IPS-11a (cell line): ENCODE results near the gene APOBEC3H.
"Not testable (repeated sequence)": the region's sequence is repeated elsewhere in the genome, so short reads cannot be mapped to it uniquely, and the experiment has no call there.

Source experiments
- H3K4me3 ChIP-seq: one replicate; pipeline ENCODE4 v1.5.1; 2013; ENCODE audit warnings: low read depth, low read length, control low read depth

Gene APOBEC3H

DNA sequence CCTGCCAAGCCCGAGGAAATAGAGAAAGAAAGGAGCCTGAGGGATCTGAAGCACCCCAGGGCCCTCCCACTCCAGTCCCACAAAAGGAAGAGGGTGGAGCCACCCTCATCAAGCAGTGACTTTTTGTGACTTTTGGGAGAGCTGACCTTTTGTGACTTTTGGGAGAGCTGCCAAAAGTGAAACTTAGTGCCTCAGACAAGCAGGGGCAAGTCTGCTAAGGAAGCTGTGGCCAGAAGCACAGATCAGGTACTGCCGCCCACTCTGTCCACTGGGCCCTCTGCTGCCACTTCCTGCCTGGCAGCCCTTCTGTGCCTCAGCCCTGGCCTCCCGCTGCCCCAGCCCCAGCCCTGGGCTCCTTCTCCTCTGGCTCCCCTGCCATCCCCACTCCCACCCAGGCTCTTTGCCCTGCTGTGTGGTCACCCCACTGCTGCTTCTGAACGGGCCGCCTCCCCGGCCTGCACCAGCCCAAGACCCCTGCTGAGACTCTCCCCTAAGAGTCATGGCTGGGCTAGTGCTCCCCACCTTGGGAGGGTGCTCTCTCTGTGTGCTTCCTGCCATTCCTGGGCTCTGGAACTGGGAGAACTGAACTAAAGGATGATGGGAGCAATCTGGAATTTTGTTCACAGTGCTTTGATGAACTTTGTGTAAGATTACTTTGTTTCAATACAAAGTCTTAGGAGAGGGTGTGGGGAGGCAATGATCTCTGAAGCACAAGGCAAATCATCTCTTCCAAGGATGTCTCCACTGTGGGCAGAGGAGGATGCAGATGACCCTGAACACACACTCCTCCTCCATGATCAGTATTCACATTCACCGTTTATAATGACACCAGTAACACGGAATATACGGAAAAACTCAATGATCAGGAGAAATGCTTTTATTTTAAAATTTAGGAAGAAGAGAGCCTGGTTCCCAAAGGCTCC is at the start of gene APOBEC3H:
APOBEC3H (plus strand) TSS at position 147 of the 923 bp plus-strand sequence. CDS start 3,035 bp downstream, outside the sequence.
- no peak within 1 kb of the TSS for H3K4me3 ChIP-seq

DNA sequence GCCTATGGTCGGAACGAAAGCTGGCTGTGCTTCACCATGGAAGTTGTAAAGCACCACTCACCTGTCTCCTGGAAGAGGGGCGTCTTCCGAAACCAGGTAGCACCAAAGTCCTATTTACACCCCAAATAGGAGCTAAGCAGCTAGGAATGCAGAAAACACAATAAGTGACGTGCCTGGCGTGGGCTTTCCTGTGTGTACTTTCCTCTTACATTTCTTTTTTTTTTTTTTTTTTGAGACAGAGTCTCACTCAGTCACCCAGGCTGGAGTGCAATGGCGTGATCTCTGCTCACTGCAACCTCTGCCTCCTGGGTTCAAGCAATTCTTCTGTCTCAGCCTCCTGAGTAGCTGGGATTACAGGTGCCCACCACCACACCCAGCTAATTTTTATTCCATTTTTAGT is 47.6 kb upstream of the APOBEC3H start:
- H3K4me3 ChIP-seq: not testable (repeated sequence)

DNA sequence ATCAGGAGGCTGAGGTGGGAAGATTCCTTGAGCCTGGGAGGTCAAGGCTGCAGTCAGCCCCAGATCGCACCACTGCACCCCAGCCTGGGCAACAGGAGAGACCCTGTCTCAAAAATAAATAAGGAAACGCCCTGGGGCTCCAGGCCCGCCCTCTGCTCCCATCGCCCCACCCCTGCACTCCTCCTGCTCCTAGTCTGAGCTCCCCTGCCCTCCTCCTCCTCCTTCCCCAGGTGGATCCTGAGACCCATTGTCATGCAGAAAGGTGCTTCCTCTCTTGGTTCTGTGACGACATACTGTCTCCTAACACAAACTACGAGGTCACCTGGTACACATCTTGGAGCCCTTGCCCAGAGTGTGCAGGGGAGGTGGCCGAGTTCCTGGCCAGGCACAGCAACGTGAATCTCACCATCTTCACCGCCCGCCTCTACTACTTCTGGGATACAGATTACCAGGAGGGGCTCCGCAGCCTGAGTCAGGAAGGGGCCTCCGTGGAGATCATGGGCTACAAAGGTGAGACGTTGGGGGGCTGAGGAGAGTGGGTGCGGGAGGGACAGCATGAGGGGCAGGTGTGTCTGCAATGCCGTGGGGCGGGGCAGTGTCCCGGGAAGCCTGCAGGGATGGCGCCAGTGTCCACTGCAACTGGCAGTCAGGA is 45.1 kb upstream of the APOBEC3H start:
- H3K4me3 ChIP-seq: not testable (repeated sequence)

DNA sequence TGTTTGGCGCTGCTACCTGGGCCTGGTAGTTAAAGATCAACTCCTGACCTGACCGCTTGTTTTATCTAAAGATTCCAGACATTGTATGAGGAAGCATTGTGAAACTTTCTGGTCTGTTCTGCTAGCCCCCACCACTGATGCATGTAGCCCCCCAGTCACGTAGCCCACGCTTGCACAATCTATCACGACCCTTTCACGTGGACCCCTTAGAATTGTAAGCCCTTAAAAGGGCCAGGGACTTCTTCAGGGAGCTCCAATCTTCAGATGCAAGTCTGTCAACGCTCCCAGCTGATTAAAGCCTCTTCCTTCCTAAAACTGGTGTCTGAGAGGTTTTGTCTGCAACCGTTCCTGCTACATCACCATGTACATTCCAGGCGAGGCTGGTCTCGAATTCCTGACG is 41.4 kb upstream of the APOBEC3H start:
- H3K4me3 ChIP-seq: no peak overlapping the region

DNA sequence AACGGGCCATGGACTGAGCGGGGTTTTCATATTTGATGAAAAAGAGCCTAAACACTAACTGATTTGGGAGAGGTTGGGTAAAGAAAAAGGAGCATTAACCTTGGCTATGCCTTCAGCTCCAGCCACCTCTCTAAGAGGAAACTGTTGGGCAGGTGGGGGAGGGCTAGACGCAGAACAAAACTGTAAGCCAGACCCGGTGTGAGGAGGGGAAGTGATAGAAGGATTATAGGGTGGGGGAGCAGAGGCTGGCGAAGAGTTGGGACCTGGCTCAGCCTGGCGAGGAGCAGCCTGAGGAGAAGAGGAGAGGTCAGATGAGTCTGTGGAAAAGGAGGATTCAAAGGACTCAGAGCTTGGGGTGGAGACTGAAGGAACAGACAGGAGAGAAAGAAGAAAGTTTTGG is 35.8 kb upstream of the APOBEC3H start:
- H3K4me3 ChIP-seq: not testable (repeated sequence)

DNA sequence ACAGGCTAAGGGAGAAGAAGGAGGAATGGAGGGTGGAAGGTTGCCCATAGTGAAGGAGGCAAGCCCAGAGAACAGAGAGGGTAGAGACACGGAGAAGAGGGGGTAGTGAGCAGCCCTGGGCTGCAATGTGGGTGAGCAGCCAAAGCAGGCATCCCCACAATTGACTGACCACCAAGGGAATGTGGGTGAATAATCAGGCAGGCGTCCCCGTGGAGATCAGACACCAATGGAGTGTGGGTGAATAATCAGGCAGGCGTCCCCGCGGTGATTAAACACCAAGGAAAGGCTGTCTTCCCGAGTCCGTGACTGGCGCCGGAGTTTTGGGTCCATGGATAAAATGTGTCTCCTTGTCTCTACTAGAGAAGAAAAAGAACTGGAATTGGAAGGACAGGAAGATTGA is 35.1 kb upstream of the APOBEC3H start:
- H3K4me3 ChIP-seq: not testable (repeated sequence)

DNA sequence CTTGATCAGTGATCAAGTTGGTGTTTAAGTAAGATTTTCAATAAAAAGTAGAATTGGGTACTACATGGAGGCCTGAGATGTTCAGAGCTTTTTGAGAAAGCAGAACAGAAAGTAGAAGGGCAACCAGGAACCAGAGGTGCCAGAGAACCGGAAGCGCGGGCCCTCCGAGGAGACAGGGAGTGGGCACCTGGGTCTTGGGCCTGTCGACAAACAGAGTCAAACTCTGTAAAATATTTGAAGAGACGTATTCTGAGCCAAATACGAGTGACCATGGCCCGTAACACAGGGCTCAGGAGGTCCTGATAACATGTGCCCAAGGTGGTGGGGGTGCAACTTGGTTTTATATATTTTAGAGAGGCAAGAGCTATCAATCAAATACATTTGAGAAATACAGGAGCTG is 33.1 kb upstream of the APOBEC3H start:
- not testable (repeated sequence) for H3K4me3 ChIP-seq

DNA sequence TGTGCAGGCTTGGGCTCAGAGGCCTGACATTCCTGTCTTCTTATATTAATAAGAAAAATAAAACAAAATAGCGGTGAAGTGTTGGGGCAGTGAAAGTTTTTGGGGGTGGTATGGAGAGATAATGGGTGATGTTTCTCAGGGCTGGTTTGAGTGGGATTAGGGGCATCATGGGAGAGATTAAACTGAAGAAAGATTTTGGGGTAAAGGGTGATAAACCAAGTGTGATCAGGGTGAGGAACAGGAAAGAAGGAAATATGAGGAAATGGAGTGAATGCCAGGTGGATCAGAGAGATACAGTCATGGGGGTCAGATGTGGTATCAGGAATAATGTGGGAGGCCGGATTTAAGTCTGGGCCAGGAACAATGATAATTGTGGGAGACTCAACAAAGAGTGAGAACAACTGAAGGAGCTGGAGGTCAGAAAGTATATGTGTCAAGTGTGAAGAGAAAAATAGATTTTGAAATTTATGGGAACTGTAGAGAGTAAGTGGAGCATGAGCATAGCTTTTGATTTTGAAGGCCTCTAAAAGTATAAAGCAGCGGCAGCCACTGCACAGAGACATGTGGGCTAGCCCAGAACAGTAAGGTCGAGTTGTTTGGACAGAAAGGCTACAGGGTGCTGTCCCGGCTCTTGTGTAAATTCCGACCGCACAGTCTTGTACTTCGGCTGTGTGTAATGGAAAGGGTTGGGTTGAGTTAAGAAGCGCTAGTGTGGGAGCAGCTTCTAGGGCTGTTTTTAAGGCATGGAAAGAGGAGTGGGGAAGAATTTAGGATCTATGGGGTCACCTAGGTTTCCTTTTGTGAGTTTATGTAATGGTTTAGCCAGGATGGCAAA is 30.4 kb upstream of the APOBEC3H start:
- not testable (repeated sequence) for H3K4me3 ChIP-seq

DNA sequence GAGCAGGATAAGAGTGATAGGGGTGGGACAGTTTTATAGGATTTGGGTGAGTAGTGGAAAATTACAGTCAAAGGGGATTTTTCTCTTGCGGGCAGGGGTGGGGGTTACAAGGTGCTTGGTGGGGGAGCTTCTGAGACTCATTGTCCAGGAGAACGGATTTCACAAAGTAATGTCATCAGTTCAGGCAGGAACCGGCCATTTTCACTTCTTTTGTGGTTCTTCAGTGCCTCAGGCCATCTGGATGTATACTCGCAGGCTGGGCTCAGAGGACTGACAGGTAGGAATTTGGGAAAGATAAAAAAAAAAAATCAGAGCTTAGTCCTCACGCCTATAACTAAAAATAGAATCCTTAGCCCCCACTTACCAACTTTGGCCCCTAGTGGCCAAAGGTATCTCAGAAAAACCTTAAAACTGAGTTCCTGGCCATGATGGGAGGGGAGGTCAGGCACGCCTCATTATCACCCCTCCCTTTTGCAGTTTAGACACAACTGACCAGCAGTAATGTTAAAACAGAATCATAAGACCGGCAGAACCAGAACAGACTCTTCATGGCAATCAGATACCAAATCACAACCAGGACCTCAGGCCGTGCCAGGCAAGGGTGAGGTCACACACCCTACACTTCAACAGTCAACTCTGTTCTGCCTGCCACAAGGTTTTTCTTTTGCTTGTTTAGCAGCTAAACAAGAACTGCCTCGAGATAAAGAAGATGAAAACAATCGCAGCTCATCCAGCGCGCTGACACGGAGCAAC is 28.8 kb upstream of the APOBEC3H start:
- no peak overlapping the region for H3K4me3 ChIP-seq

DNA sequence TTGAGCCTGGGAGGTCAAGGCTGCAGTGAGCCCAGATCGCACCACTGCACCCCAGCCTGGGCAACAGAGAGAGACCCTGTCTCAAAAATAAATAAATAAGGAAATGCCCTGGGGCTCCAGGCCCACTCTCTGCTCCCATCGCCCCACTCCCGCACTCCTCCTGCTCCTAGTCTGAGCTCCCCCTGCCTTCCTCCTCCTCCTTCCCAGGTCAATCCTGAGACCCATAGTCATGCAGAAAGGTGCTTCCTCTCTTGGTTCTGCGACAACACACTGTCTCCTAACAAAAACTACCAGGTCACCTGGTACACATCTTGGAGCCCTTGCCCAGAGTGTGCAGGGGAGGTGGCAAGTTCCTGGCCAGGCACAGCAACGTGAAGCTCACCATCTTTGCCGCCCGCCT is 26.9 kb upstream of the APOBEC3H start:
- no peak overlapping the region for H3K4me3 ChIP-seq

DNA sequence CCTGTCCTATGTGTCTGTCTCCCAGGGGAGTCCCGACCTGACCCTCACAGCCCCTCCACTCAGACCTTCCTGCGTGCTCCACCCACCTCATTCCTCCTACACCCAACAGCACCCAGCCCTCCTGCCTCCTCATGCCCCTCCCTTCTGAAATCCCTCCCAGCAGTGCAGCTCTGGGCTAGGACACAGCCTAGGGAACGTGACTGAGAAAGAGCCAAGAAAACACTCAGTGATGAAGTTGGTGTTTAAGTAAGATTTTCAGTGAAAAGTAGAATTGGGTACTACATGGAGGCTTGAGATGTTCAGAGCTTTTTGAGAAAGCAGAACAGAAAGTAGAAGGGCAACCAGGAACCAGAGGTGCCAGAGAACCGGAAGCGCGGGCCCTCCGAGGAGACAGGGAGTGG is 24.5 kb upstream of the APOBEC3H start:
- not testable (repeated sequence) for H3K4me3 ChIP-seq

DNA sequence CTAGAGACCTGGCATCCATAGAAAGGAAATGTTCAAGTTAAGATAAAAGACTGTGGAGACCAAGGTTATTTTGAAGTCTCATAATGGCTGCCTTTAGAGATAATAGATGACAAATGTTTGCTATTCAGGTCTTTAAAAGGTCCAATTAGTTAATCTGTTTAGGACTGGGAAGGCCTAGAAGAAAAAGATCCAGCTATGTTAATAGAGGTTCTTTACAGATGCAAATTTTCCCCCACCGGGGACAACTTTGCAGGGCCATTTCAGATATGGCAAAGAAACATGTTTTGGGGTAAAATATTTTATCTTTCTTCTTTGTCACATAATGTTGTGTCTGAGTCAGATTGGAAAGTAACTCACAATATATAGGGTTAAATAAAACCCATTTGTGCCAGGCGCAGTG is 23.1 kb upstream of the APOBEC3H start:
- H3K4me3 ChIP-seq: no peak overlapping the region

DNA sequence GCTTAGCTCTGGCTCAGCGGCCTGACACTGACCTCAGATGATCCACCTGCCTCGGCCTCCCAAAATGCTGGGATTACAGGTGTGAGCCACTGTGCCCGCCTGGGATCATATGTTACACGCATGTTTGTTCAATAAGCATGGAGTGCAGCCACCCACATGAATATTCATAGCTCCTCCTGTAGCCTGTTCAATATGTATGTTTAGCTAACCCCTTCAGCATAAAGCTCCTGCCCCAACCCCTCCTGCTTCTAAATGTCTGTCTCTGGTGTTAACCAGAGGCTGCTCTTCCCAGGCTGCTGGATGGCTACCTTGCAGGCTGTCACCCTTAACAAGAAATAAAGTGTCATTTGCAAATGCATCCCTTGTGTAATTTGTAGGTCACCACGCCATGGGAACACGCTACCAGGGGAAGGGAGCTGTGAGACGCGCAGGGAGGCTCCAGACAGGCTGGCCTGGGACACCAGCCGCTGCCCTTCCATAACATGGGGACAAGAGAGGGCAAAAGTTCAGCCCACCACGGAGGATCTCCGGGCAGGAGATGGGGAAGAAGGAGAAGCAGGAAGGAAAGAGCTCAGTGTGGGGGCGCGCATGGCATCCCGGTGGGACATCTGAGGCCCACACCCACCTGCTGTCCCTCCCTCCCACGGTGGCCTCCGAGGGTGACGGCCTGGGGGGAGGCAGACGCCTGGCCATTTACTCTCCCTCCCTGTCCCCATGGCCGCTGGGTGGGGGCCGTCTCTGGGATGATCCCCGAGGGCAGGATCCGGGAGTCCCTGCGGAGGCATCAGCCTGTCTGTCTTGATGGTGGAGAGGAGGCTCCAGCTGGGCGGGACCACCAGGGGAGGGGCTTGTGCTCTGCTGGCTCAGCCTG is 20.7 kb upstream of the APOBEC3H start:
- H3K4me3 ChIP-seq: not testable (repeated sequence)

DNA sequence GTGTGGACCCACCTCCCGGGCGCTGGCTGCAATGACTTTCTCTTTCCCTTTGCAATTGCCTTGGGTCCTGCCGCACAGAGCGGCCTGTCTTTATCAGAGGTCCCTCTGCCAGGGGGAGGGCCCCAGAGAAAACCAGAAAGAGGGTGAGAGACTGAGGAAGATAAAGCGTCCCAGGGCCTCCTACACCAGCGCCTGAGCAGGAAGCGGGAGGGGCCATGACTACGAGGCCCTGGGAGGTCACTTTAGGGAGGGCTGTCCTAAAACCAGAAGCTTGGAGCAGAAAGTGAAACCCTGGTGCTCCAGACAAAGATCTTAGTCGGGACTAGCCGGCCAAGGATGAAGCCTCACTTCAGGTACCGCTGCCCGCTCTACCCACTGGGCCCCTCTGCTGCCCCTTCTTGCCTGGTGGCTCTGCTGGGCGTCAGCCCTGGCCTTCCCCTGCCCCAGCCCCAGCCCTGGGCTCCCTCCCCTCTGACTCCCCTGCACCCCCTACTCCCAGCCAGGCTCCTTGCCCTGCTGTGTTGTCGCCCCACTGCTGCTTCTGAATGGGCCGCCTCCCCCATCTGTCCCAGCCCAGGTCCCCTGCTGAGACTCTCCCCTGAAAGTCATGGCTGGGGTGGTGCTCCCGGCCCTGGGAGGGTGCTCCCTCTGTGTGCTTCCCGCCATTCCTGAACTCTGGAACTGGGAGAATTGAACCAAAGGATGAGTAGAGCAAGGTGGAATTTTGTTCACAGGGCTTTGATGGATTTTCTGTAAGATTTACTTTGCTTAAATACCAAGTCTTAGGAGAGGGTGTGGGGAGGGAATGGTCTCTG is 19.8 kb upstream of the APOBEC3H start, which contains the start of gene APOBEC3G:
APOBEC3G (plus strand) TSS at position 250 of the 815 bp plus-strand sequence; CDS start at position 337, 87 bp downstream.
- not testable (repeated sequence) for H3K4me3 ChIP-seq

DNA sequence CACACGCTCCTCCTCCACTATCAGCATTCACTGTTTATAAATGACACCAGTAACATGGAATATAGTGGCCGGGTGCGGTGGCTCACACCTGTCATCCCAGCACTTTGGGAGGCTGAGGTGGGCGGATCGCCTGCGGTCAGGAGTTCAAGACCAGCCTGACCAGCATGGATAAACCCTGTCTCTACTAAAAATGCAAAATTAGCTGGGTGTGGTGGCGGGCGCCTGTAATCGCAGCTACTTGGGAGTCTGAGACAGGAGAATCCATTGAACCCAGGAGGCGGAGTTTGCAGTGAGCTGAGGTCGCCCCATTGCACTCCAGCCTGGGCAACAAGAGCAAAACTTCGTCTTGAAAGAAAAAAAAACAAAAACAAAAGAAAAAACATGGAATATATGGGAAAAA is 19.1 kb upstream of the APOBEC3H start:
- not testable (repeated sequence) for H3K4me3 ChIP-seq

DNA sequence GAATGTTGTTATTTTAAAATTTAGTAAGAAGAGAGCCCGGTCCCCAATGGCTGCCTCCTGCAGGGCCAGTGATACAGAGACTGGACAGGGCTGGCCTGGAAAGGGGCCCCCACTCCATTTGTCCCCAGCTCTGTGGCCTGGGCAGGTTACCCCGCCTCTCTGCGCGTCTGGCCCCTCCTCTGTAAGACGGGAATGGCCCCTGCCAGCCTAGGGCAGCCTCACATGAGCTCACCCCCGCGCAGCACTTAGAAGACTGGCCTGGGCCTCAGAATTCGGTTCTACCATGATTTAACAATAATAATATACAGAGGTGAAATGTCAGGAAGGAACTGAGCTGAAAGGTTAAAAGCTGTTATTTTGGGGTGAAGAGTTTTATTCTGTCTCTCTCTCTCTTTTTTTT is 18.7 kb upstream of the APOBEC3H start:
- no peak overlapping the region for H3K4me3 ChIP-seq

DNA sequence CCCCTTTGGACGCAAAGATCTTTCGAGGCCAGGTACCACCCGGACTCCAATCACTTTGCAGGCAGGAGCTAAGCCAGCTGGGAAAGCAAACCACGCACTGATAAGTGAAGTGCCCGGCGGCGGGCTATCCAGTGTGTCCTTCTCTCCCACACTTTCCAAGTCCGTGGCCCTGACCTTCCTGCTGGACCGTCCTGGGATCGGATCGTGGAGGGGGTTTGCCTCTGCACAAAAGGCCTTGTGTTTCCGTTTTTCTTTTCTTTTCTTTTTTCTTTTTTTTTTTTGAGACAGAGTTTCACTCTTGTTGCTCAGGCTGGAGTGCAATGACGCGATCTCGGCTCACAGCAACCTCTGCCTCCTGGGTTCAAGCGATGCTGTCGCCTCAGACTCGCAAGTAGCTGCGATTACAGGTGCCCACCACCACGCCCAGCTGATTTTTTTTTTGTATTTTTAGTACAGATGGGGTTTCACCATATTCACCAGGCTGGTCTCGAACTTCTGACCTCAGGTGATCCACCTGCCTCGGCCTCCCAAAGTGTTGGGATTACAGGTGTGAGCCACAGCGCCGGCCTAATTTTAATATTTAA is 17.9 kb upstream of the APOBEC3H start:
- not testable (repeated sequence) for H3K4me3 ChIP-seq

DNA sequence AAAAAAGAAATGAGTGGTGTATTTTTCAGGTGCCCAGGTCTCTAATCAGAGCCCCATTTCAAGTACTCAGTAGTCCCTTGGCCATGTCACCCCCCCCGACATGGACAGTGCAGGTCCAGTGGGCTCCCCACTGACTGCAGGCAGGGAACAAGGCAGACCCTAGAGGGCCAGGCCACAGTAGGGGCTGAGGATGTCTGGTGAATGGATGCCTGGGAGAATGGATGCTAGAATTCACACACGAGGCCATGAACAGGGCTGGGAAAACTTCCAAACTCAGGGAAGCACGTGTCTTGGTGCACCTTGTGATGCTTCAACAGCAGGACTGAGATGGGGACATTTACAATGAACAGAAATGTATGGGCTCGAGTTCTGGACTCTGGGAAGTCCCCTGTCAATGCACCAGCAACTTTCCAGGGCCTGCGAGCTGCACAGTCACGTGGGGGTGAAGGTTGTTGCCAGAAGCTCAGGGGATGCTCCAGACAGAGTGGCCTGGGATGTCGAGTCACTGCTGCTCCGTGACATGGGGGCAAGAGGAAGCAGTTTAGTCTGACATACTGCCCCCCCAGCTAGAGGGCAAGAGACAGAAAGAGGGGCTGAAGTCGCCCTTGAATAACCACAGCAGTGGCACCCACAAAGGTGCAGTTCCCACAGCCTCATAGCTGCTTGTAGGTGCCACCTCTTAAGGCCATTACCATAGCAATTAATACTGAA is 16.8 kb upstream of the APOBEC3H start:
- no peak overlapping the region for H3K4me3 ChIP-seq
